Activated CD4-positive, alpha-beta T cell treated with anti-CD3 and anti-CD28 coated beads, Interleukin-2, amount 50 U/mL, for 1 hour (primary cell): ENCODE measurements around the gene PRR33.

Source experiments
- DNase-seq: peaks from one replicate; pipeline ENCODE4 v3.0.0-alpha.2; 2020

The PRR33 gene

GRCh38 chr11:1845561-1846452 is 45.9 kb downstream of the PRR33 start:
- DNase-seq, result no peak

- no peak for DNase-seq
Observed at GRCh38 chr11:1845095-1845429, 46.6 kb downstream of the PRR33 start.

DNA sequence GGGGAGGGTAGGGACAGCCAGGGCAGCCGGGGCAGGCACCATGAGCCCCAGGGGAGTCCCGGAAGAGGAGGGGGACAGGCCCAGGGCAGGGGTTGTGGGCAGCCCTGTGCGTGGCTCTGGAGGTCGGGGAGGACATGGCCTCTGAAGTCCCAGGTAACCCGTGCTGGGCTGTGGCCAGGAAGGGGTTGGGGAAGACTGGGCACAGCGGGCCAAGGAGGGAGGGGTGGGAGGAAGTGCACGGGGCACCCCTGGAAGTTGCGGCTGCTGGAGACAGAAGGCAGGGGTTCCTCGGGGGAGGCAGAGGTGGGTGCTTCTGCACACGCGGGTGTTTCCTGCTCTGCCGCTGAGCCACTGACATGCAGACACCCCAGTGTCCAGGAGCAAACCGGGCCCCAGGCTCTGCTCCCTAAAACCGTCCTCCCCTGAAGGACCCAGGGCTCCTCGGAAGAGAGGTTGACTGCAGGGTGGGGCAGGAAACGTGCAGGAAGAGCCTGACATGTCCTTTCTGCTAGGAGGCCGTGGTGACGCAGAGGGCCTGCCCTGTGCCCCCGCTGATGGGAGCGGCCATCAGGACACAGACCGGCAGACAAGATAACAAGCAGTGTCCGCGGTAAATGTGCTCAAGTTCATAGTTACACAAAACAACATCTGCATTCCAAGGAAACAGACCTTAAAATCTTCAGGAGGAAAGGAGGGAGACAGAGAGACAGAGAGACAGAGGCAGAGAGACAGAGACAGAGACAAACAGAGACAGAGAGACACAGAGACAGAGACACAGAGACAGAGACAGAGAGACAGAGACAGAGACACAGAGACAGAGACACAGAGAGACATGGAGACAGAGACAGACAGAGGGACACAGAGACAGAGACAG is 47.2 kb downstream of the PRR33 start:
- peak; percentile 40 for DNase-seq

- DNase-seq, result no peak
Observed at GRCh38 chr11:1843796-1844195, 47.9 kb downstream of the PRR33 start.

GRCh38 chr11:1843098-1843473 is 48.6 kb downstream of the PRR33 start:
- DNase-seq, result no peak

DNA sequence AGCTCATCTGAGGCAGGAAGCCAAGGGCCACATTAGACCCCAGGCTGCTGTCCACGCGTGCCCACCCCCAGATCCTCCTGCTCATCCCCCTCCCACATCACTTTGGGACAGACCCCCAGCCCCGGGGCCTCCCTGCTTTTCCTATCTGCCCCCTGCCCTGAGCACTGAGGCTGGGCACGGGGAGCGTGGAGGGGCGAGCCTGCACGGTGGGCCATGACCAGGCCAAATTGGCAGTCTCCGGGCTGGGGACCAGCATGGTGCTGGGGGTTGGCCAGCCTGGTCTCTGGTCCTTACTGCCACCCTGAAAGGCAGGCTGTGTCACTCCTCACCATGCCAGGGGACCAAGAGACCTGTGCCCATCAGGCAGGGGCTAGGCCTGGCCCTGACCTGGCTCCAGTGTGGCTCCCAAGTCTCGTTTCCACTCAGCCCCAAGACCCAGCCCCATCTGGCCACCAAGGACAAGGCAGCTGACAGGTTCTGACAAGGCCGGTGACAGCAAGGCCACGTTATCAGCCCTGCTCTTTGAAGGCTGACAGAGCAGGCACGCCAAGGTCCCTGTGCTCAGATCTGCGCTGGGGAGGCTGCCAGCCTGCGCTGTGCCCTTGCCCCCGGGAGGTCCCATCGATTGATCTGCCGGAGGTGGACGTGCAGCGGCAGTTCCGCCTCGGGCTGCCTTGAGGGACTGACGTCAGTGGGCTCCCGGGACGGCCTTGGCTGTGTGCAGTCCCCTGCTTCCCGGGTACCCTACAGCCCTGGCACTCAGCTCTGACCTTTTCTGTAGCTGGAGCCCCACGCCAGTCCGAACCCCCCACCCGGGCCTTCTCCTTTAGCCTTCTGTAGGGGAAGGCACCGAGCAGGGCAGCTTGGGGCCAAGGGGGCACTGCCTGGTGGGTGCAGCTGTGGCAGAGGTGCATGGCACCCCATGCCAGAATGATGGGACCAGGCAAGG is 49.3 kb downstream of the PRR33 start:
- no peak for DNase-seq

DNA sequence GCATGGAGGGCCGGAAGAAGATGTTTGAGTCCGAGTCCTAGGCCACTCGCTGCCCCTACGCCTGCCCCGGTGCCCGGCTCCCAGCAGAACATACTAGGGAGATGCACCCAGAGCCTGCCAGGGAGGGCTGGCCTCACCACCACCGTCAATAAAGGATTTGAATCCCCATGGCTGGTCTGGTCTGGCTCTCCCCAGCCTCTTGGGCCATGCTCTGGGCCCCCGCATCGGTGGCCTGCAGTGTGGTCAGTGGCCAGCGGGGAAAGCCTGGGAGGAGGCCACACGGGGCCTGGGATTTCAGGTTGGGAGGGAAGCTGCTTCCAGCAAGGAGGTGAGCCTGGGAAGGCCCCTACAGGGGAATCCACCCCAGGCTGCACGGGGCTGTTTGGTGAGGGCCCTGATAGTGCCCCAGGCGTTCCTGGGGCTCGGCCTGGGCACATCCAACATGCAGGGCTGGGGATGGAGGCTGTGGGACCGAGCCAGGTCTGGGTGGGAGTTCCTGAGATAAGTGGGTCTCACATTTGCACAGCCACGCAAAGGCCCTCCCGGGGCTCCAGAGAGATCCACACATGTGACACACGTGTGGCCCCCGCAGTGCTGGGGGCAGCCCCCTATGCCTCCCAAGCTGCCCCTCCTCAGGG is 50.1 kb downstream of the PRR33 start:
- no peak for DNase-seq

DNA sequence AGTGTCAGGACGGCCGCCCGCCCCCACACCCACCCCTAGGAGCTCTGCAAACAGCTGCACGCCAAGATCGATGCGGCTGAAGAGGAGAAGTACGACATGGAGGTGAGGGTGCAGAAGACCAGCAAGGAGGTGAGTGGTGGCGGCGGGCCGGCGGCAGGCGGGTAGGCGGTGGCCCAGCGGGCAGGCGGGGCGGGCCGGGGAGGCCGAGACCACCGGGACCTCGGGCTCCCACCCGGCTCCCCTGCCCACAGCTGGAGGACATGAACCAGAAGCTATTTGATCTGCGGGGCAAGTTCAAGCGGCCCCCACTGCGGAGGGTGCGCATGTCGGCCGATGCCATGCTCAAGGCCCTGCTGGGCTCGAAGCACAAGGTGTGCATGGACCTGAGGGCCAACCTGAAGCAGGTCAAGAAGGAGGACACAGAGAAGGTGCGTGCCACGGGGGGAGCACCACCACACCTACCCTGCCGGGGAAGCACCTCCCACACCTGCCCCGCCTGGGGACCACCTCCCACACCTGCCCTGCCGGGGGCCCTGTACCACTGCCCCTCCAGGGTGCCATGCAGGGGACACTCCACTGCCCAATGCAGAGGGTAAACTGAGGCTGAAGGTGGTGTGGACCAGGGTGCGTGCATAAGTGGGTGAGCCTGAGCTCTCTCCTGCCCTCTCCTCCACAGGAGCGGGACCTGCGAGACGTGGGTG is 50.8 kb downstream of the PRR33 start:
- DNase-seq, result no peak

GRCh38 chr11:1839924-1840779 is 51.5 kb downstream of the PRR33 start:
- DNase-seq, result no peak

- no peak for DNase-seq
Observed at GRCh38 chr11:1839204-1839923, 52.3 kb downstream of the PRR33 start.

DNA sequence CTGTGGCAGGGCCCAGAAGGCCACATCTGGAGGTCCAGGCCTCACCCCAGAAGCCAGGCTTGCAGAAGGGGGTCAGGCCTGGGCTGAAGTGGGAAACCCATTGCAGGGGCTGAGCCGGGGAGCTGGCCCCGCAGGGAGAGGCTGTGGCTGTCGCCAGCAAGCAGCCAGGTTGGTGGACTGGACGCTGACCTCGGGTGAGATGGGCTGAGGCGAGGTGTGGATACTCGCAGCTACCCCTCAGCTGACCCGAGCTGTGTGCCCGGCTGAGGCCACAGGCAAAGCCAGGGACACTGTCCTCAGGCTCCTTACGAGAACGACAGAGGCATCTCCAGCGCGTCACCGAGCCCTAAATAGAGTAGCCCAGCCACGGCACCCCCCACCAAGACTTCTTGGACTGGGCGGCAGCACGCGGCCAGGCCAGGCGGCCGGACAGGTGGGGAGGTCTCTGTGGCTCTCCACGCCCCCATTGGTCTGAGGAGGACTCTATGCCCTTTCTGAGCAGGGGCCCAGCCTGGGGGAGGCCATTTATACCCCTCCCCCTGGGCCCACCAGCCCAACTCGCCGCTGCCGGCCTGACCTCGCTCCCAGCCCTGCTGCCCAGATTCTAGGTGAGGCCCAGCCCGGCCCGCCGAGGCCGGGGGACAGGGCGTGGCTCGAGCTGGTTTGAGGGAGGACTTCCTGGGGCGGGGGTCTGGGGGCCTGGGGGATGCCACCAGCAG is 53.1 kb downstream of the PRR33 start, which contains the start of gene TNNI2:
Gene TNNI2 (plus strand): TSS at position 556 of the 719 bp plus-strand sequence. CDS start 716 bp downstream, outside the sequence.
- no peak for DNase-seq
